Stimulated activated CD8-positive, alpha-beta memory T cell treated with anti-CD3 and anti-CD28 coated beads, Interleukin-4, amount 100 ng/mL, for 1 hour (primary cell): ENCODE measurements around the gene CAMK1D.
"Not testable (repeated sequence)": the region's sequence is repeated elsewhere in the genome, so short reads cannot be mapped to it uniquely, and the experiment has no call there.

Source experiments
- DNase-seq, 2 donors: peaks; one replicate each; pipeline ENCODE4 v3.0.0-alpha.2; 2020; ENCODE audit warnings: low read depth in 2 of 2, low spot score in 1 of 2

CAMK1D gene

DNA sequence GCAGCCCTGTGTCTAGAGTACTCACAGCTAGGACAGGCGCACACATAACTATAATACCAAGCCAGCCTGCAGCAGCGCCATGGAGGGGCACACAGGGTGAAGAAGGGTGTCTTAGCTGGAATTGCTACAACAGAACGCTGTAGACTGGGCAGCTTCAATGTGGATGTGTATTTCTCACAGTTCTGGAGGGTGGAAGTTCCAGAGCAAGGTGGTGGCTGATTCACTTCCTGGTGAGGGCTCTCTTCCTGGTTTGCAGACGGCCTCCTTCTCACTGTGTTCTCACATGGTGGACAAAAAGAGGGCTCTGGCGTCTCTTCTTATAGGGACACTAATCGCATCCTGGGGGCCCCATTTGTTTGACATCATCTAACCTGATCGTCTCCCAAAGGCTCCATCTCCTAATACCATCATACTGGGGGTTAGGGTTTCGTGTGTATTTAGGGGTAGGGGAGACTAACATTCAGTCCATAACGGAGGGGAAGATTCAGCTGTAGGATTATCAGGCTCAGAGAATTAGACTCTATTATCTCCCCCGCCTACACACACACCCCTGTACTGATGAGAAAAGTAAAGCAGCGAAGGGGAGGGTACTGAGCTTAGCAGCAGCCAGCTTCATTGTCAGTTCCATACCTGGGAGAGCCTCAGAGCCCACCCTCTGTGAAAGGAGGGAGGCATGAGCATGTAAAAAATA, 363.1 kb downstream of the CAMK1D start:
- DNase-seq: no peak

DNA sequence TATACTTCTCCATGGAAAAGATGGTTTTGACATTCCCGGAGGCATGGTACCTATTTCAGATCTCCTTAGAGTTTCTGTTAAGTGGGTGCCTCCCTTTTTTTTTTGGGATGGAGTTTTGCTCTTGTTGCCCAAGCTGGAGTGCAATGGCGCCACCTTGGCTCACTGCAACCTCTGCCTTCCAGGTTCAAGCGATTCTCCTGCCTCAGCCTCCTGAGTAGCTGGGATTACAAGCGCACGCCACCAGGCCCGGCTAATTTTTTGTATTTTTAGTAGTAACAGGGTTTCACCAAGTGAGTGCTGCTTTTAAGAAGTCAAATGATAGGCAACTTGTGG, 363.6 kb downstream of the CAMK1D start:
- DNase-seq: not testable (repeated sequence)

DNA sequence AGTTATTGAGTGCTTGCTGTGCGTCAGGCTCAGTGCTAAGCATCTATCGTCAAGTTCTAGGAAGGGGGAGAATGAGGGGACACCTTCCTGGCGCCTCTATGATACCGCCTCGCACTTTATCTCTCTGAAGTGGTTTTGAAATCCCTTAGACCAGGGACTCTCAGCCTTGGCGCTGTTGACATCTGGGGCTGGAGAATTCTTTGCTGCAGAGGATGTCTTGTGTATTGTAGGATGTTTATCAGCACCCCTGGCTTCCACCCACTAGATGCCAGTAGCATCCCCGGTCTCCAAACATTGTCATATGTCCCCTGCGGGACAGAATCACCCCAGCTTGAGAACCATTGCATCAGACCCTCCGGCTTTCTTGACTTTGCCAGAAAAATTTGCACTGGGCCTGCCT, 366.7 kb downstream of the CAMK1D start:
- DNase-seq: no peak

GRCh38 chr10:12717981-12718707, 368.8 kb downstream of the CAMK1D start:
- DNase-seq: no peak

DNA sequence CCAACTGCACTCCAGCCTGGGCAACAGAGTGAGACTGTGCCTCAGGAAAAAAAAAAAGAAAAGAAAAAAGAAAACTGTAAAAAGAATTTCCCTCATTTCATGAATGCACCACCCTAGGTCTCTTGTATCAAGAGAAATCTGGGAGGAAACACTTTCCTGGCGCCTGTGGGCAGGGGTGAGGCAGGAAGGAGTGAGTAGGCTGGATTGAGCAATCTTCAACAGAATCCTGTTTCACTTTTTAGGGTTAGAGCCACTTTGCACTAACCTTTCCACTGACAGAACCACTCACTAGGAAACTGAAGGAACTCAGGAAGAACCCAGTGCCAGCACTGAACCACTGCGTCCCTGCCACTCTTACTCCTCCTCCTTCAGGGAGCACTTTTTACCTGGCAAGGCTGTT, 370.0 kb downstream of the CAMK1D start:
- no peak for DNase-seq

DNA sequence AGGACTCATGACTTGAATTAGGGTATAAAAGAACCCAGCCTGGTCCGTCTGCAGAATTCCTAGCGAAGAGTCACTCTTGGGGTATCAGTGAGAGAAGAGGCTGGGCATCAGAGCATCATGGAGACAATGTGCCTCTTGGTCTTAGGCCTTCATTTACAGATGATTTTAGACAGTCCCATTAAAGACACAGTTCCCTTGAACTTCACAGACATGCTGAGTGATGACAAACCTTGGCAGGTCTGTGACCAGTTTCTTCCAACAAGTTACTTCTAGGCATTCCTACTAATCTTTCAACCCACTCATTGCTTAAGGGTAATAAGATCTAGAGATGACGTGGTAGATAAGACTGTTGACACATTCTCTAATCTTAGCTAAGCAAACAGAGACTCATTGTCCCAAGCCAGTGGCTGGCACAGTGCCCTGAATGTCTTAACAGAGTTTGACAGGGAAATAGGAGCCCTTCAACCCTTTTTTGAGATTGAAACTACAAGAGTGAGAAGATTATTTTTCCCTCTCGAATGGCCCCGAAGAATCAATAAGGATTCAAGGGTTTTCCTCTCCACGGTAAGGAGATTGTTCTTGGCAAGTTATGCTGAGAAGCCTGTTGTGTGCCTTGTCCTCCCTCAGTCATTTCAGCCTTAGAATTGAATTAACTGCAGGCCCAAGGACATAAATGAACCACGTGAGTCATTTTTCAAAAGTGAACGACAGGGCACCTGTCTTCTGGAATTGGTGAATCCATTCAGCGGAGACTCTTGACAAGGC, 371.1 kb downstream of the CAMK1D start:
- DNase-seq: no peak

- DNase-seq: no peak
Measured at GRCh38 chr10:12721334-12721733, 372.0 kb downstream of the CAMK1D start.

GRCh38 chr10:12723220-12723619, 373.9 kb downstream of the CAMK1D start:
- DNase-seq: no peak

DNA sequence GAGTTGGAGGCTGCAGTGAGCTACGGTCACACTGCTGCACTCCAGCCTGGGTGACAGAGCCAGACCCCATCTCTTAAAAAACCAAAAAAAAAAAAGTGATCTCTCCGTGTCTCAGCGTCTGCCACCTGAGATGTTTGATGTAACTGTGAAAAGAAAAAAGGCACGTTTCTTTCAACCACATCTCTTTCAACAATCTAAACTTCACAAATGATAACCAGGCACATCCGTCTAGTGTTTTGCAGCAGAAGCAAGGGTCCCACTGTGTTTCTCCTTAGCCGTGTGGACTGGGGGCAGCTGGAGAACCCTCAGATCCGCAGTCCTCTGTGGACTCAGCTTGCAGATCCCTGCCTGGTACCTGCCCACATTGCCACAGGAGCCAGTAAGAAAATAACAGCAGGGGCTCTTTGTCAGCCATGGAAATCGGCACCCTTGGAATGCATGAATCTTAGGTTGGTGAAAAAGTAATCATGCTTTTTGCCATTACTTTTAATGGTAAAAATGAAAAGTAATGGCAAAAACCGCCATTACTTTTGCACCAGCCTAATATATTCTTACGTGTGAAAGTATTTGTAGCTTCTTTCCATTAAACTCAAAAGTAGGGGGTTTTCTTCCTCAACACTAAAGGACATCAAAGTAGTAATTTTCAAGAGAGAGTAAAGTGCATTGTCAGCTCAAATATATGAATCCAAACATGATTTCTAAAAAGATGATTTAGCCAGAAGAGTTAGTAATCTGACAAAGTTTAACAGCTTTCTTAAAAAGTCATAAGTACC, 375.6 kb downstream of the CAMK1D start:
- no peak for DNase-seq

GRCh38 chr10:12725580-12725888, 376.2 kb downstream of the CAMK1D start:
- DNase-seq: not testable (repeated sequence)

GRCh38 chr10:12726971-12727831, 377.9 kb downstream of the CAMK1D start:
- no peak for DNase-seq

DNA sequence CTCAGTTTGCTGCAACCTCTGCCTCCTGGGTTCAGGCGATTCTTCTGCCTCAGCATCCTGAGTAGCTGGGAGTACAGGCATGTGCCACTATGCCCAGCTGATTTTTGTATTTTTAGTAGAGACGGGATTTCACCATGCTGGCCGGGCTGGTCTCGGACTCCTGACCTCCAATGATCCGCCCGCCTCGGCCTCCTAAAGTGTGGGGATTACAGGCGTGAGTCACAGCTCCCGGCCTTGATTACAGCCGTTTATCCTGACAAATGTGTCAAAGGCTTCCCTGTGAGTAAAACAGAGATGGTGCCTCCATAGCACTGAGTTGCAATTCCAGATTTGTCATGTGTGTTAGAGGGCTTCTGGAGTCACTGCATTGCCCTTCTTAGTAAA, 378.5 kb downstream of the CAMK1D start:
- no peak for DNase-seq

DNA sequence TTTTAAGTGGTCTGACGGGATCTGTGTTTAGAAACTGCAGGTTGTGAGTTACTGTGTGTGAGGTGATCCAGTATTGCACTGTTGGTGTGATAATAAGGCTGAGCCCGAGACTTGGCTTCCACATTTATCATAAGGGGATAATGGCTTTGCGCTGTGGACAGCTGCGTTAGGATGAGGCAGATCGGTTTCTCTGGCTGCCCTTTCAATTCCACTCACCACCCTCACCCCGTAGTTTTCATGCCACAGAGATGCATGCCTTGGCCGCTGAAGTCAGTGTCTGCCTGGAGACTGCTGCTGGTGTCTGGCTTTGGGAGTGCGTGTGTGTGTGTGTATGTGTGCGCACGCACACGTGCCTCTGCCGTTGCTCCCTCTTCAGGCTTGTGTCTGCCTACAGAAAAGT, 379.1 kb downstream of the CAMK1D start:
- DNase-seq: no peak

DNA sequence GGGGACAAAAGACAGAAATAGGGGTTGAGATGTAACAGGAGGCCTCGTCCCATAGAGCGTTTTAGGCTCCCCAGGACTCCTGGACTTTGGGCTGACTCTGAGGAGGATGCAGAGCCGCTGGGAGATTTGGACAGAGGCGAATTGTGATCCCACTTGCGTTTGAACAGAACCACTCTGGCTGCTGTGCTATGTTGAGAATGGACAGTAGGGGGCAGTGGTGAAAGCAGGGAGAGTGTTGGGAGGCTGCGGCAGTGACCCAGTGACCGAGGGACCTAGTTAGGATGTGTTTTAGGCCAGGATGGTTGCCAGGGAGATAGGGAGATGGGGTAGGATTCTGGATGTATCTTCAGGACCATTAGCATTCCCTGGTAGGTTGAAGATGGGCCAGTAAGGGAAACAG, 380.5 kb downstream of the CAMK1D start:
- DNase-seq: no peak

- DNase-seq: no peak
Measured at GRCh38 chr10:12730809-12731519, 381.6 kb downstream of the CAMK1D start.

- no peak for DNase-seq
Measured at GRCh38 chr10:12733271-12733670, 383.9 kb downstream of the CAMK1D start.

GRCh38 chr10:12735843-12736462, 386.6 kb downstream of the CAMK1D start:
- no peak for DNase-seq

- DNase-seq: no peak
Measured at GRCh38 chr10:12740813-12741212, 391.5 kb downstream of the CAMK1D start.

DNA sequence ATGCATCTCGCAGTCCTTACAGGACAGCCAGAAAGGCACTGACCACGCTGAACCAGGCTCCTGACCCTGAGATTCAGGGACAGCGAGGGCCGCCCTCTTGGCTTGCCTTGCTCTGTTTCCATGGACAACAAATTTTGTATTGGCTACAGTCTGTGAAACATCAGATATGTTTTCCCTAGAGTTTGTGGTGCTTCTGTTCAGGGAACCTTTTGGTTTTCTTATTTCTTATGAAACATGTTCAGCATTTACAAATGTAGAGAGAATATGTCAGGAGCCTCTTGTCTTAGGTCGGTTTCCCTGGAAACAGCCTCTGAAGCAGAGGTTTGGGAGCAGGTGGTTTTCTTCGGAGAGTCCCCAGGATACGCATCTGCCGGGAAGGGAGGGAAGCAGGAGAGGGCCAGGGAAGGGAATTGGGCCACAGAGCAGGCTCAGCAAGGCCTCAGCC, 392.0 kb downstream of the CAMK1D start:
- DNase-seq: no peak

DNA sequence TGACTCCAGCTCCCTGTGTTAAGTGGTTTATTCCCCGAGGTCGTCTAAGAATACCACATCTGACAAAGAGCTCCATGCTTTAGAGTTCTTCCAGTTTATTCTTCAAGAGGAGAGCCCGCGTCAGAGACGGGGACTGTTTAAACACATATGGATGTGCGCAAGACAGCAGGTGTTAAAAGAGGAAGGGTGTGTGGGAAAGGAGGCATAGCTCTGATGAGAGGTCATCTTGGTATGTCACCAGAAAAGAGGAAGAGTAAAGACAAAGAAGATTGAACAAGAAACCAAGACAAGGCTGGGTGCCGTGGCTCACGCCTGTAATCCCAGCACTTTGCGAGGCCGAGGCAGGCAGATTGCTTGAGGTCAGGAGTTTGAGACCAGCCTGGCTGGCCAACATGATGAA, 393.4 kb downstream of the CAMK1D start:
- DNase-seq: no peak
